HepG2 (cell line): ENCODE measurements around the gene ZNF526. TPM values are rescaled to one million over a fixed set of nuclear protein-coding genes. Genes with fewer than 3 reads are reported as not detected.
A peak's percentile ranks its signal among the peaks of the same experiment; 100 is the strongest.

Source experiments
- EEA1 ChIP-seq: sonication (generic); formaldehyde crosslinking; IDR thresholded peaks from 2 replicates; pipeline ENCODE4 v1.5.1; 2020; ENCODE audit warnings: mild to moderate bottlenecking, missing genetic modification reagents, borderline replicate concordance
- FLYWCH1 ChIP-seq: sonication (generic); formaldehyde crosslinking; IDR thresholded peaks from 2 replicates; pipeline ENCODE4 v1.8.1; 2023; ENCODE audit warnings: mild to moderate bottlenecking, missing genetic modification reagents
- GTF3A ChIP-seq: sonication (generic); formaldehyde crosslinking; conservative IDR thresholded peaks from 2 replicates; pipeline ENCODE4 v1.4.0; 2020; ENCODE audit warnings: mild to moderate bottlenecking, missing genetic modification reagents
- IRX3 ChIP-seq: sonication (generic); formaldehyde crosslinking; IDR thresholded peaks from 2 replicates; pipeline ENCODE4 v1.8.1; 2023; ENCODE audit warnings: mild to moderate bottlenecking, low read depth, missing genetic modification reagents, borderline replicate concordance
- ISL2 ChIP-seq: sonication (generic); formaldehyde crosslinking; IDR thresholded peaks from 2 replicates; pipeline ENCODE4 v1.5.0; 2020; ENCODE audit warnings: missing genetic modification reagents
- MAZ ChIP-seq, 2 experiments: sonication (generic) in 1 of 2; formaldehyde crosslinking in 1 of 2; IDR thresholded peaks; 2 replicates each; pipeline versions ENCODE4 v1.5.0 to v1.6.1; 2012 to 2020; ENCODE audit warnings: low read depth in 2 of 2, mild to moderate bottlenecking in 2 of 2, borderline replicate concordance in 1 of 2, improper control_type of control experiment in 1 of 2, low read length in 1 of 2, missing genetic modification reagents in 1 of 2, moderate library complexity in 1 of 2
- NFKBIZ ChIP-seq: IDR thresholded peaks from 2 replicates; pipeline ENCODE4 v1.6.1; 2018; ENCODE audit warnings: missing genetic modification reagents, missing compliant biosample characterization
- PITX1 ChIP-seq: sonication (generic); formaldehyde crosslinking; IDR thresholded peaks from 2 replicates; pipeline ENCODE4 v1.5.1; 2020; ENCODE audit warnings: mild to moderate bottlenecking, missing genetic modification reagents
- PREB ChIP-seq: sonication (generic); formaldehyde crosslinking; IDR thresholded peaks from 2 replicates; pipeline ENCODE4 v1.4.0; 2020; ENCODE audit warnings: missing genetic modification reagents
- RFX3 ChIP-seq: IDR thresholded peaks from 2 replicates; pipeline ENCODE4 v1.6.1; 2016; ENCODE audit warnings: missing biosample characterization, missing genetic modification reagents
- SIN3B ChIP-seq: fragments of 150-350 bp; IDR thresholded peaks from 2 replicates; pipeline ENCODE4 v1.6.1; 2014; ENCODE audit warnings: low read length
- SOX13 ChIP-seq, 3 experiments: fragments of 450-650 bp in 1 of 3; sonication (generic) in 1 of 3; formaldehyde crosslinking in 1 of 3; IDR thresholded peaks in 2 of 3; conservative IDR thresholded peaks in 1 of 3; 2 replicates each; pipeline versions ENCODE4 v1.5.0 to v1.6.1; 2016 to 2020; ENCODE audit warnings: antibody characterized with exemption in 1 of 3, mild to moderate bottlenecking in 1 of 3, missing compliant biosample characterization in 1 of 3, missing genetic modification reagents in 1 of 3, moderate library complexity in 1 of 3
- TBX3 ChIP-seq: fragments of 450-650 bp; IDR thresholded peaks from 2 replicates; pipeline ENCODE4 v1.6.1; 2017; ENCODE audit warnings: antibody characterized with exemption, mild to moderate bottlenecking, inconsistent platforms, borderline replicate concordance
- TP53 ChIP-seq: sonication (generic); formaldehyde crosslinking; conservative IDR thresholded peaks from 2 replicates; pipeline ENCODE4 v1.4.0; 2020; ENCODE audit warnings: missing genetic modification reagents
- ZNF264 ChIP-seq: sonication (generic); formaldehyde crosslinking; IDR thresholded peaks from 2 replicates; pipeline ENCODE4 v1.4.0; 2020; ENCODE audit warnings: missing genetic modification reagents
- ZNF839 ChIP-seq: sonication (generic); formaldehyde crosslinking; IDR thresholded peaks from 2 replicates; pipeline ENCODE4 v1.4.0; 2020; ENCODE audit warnings: missing genetic modification reagents, mild to moderate bottlenecking, borderline replicate concordance
- polyA plus RNA-seq, 8 experiments: library from polyadenylated mRNA; depleted of rRNA in 3 of 8; stranded (reverse) in 7 of 8; unstranded in 1 of 8; fragments of >200 nt; fragmentation: Illumina TruSeq in 4 of 8; extraction: Trizol in 4 of 8; gene quantifications; 2 replicates each; pipeline versions ENCODE4 v1.2.1 to v1.2.3, GENCODE V29; 2011 to 2016; ENCODE audit warnings: low read depth in 4 of 8, missing spikeins in 1 of 8, mixed read lengths in 1 of 8; ENCODE audit not compliant: insufficient read depth in 1 of 8
- total RNA-seq, 5 experiments: library from RNA; depleted of rRNA; stranded (reverse); fragments of >200 nt; fragmentation: Illumina TruSeq; extraction: Trizol; gene quantifications; 2 replicates each; pipeline ENCODE4 v1.2.3, GENCODE V29; 2016; ENCODE audit warnings: low read depth in 1 of 5
- TF ChIP-seq, protein P1 (sequence below): sonication (generic); formaldehyde crosslinking; IDR thresholded peaks from 2 replicates; pipeline ENCODE4 v1.4.0; 2020; ENCODE audit warnings: missing genetic modification reagents
- TF ChIP-seq, protein P2 (sequence below): IDR thresholded peaks from 2 replicates; pipeline ENCODE4 v1.6.1; 2016
- TF ChIP-seq, protein P3 (sequence below): sonication (generic); formaldehyde crosslinking; IDR thresholded peaks from 2 replicates; pipeline ENCODE4 v1.5.1; 2020; ENCODE audit warnings: missing genetic modification reagents, mild to moderate bottlenecking, borderline replicate concordance
- TF ChIP-seq, protein P4 (sequence below): sonication (generic); formaldehyde crosslinking; IDR thresholded peaks from 2 replicates; pipeline ENCODE4 v1.5.0; 2020; ENCODE audit warnings: mild to moderate bottlenecking, missing genetic modification reagents, moderate library complexity

Gene ZNF526
- total and polyA plus RNA-seq, 2 of the 13 experiments (the other 11 are each of a cell fraction or from before 2014, with no cell fraction given), result 3.3 to 8.4 TPM

GRCh38 chr19:42217520-42218437 is 2.3 kb upstream of the ZNF526 start, which contains the start of gene DEDD2 (continued):
- 0 out of 2 replicates have a peak, but pooled peaks have one; percentile 39 for TF ChIP-seq ZNF264 (CRISPR knock-in tag)
- TF ChIP-seq PITX1, result no peak; the same call in 1 of the 2 replicates
- TF ChIP-seq, protein P1, sequence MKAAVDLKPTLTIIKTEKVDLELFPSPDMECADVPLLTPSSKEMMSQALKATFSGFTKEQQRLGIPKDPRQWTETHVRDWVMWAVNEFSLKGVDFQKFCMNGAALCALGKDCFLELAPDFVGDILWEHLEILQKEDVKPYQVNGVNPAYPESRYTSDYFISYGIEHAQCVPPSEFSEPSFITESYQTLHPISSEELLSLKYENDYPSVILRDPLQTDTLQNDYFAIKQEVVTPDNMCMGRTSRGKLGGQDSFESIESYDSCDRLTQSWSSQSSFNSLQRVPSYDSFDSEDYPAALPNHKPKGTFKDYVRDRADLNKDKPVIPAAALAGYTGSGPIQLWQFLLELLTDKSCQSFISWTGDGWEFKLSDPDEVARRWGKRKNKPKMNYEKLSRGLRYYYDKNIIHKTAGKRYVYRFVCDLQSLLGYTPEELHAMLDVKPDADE (CRISPR knock-in tag), result 0 out of 2 replicates have a peak, but pooled peaks have one; percentile 27
- TF ChIP-seq, protein P2, sequence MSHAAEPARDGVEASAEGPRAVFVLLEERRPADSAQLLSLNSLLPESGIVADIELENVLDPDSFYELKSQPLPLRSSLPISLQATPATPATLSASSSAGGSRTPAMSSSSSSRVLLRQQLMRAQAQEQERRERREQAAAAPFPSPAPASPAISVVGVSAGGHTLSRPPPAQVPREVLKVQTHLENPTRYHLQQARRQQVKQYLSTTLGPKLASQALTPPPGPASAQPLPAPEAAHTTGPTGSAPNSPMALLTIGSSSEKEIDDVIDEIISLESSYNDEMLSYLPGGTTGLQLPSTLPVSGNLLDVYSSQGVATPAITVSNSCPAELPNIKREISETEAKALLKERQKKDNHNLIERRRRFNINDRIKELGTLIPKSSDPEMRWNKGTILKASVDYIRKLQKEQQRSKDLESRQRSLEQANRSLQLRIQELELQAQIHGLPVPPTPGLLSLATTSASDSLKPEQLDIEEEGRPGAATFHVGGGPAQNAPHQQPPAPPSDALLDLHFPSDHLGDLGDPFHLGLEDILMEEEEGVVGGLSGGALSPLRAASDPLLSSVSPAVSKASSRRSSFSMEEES, result peak; percentile 51
- TF ChIP-seq EEA1 (CRISPR knock-in tag), result no peak
- TF ChIP-seq, protein P3, sequence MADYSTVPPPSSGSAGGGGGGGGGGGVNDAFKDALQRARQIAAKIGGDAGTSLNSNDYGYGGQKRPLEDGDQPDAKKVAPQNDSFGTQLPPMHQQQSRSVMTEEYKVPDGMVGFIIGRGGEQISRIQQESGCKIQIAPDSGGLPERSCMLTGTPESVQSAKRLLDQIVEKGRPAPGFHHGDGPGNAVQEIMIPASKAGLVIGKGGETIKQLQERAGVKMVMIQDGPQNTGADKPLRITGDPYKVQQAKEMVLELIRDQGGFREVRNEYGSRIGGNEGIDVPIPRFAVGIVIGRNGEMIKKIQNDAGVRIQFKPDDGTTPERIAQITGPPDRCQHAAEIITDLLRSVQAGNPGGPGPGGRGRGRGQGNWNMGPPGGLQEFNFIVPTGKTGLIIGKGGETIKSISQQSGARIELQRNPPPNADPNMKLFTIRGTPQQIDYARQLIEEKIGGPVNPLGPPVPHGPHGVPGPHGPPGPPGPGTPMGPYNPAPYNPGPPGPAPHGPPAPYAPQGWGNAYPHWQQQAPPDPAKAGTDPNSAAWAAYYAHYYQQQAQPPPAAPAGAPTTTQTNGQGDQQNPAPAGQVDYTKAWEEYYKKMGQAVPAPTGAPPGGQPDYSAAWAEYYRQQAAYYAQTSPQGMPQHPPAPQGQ (CRISPR knock-in tag), result no peak
- no peak for TF ChIP-seq PREB (CRISPR knock-in tag)
- no peak for TF ChIP-seq SIN3B
- TF ChIP-seq SOX13 (IDR thresholded peaks at IDR 0.05), result no peak
- 0 out of 4 replicates have a peak, but pooled peaks of 1 of the 2 experiments have one; percentile 23 for TF ChIP-seq SOX13 (CRISPR knock-in tag; conservative IDR thresholded peaks at IDR 0.05 in 1 of 2, IDR thresholded peaks at IDR 0.05 in 1 of 2)
- no peak for TF ChIP-seq FLYWCH1
- TF ChIP-seq MAZ (IDR thresholded peaks at IDR 0.05; ENCODE audit: borderline replicate concordance, low read depth, low read length), result peak; percentile 70
- TF ChIP-seq MAZ (CRISPR knock-in tag; IDR thresholded peaks at IDR 0.05; ENCODE audit: low read depth), result peak; percentile 71
- TF ChIP-seq TP53 (CRISPR knock-in tag), result no peak
- TF ChIP-seq NFKBIZ (CRISPR knock-in tag), result no peak
- TF ChIP-seq, protein P4, sequence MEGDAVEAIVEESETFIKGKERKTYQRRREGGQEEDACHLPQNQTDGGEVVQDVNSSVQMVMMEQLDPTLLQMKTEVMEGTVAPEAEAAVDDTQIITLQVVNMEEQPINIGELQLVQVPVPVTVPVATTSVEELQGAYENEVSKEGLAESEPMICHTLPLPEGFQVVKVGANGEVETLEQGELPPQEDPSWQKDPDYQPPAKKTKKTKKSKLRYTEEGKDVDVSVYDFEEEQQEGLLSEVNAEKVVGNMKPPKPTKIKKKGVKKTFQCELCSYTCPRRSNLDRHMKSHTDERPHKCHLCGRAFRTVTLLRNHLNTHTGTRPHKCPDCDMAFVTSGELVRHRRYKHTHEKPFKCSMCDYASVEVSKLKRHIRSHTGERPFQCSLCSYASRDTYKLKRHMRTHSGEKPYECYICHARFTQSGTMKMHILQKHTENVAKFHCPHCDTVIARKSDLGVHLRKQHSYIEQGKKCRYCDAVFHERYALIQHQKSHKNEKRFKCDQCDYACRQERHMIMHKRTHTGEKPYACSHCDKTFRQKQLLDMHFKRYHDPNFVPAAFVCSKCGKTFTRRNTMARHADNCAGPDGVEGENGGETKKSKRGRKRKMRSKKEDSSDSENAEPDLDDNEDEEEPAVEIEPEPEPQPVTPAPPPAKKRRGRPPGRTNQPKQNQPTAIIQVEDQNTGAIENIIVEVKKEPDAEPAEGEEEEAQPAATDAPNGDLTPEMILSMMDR, result no peak; the same call in 1 of the 2 replicates
- TF ChIP-seq RFX3 (CRISPR knock-in tag), result 0 out of 2 replicates have a peak, but pooled peaks have one; percentile 42
- peak; percentile 54; the same call in 1 of the 2 replicates for TF ChIP-seq TBX3
- TF ChIP-seq IRX3 (CRISPR knock-in tag), result no peak
- peak; percentile 35; the same call in 1 of the 2 replicates for TF ChIP-seq ISL2
- no peak for TF ChIP-seq GTF3A (CRISPR knock-in tag)
- TF ChIP-seq ZNF839 (CRISPR knock-in tag), result no peak
